CD1c-positive myeloid dendritic cell (primary cell): ENCODE measurements around the gene TIMM50.

Source experiments
- DNase-seq: peaks from one replicate; pipeline ENCODE4 v3.0.0-alpha.2; 2016; ENCODE audit errors: extremely low spot score

Gene TIMM50

GRCh38 chr19:39533003-39533512 lies 52.4 kb downstream of the TIMM50 start:
- DNase-seq: no peak

- DNase-seq: no peak
Measured at GRCh38 chr19:39533791-39534190, 53.2 kb downstream of the TIMM50 start.

- no peak for DNase-seq
Measured at GRCh38 chr19:39539165-39539517, 58.5 kb downstream of the TIMM50 start.

GRCh38 chr19:39539518-39540332 lies 59.1 kb downstream of the TIMM50 start, which contains the start of gene EID2:
Gene EID2 (minus strand): TSS chr19:39540161. CDS start chr19:39540079, 82 bp downstream.
- peak; percentile 98 for DNase-seq

GRCh38 chr19:39540333-39540673 lies 59.7 kb downstream of the TIMM50 start:
- no peak for DNase-seq
